K562 treated with DMSO at 1 percent for 12 hours (cell line): ENCODE measurements around the gene MAGEC2. TPM values are rescaled to one million over a fixed set of nuclear protein-coding genes. Genes with fewer than 3 reads are reported as not detected.

Source experiments
- total RNA-seq: library from RNA; unstranded; fragments of 300-600 nt; gene quantifications from 2 replicates; pipeline ENCODE4 v1.2.3, GENCODE V29; 2022; ENCODE audit not compliant: insufficient read depth

Gene MAGEC2, protein sequence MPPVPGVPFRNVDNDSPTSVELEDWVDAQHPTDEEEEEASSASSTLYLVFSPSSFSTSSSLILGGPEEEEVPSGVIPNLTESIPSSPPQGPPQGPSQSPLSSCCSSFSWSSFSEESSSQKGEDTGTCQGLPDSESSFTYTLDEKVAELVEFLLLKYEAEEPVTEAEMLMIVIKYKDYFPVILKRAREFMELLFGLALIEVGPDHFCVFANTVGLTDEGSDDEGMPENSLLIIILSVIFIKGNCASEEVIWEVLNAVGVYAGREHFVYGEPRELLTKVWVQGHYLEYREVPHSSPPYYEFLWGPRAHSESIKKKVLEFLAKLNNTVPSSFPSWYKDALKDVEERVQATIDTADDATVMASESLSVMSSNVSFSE
- total RNA-seq, result 68.5 and 92.2 TPM in 2 replicates

GRCh38 chrX:142204522-142205433 is at the start of gene MAGEC2:
Gene MAGEC2, minus strand, starts transcription at chrX:142205290. Its CDS starts 1,303 bp downstream, at chrX:142203987.

